Left ventricle myocardium inferior (tissue), 1 donor: ENCODE results near the gene DCST1. TPM values are rescaled to one million over a fixed set of nuclear protein-coding genes. Genes with fewer than 3 reads are reported as not detected.

Source experiments
- DNase-seq: peaks from one replicate; pipeline ENCODE4 v3.0.0-alpha.2; 2020
- H3K27ac ChIP-seq: fragments of 200-600 bp; replicated peaks from 2 replicates; pipeline ENCODE4 v1.8.0; 2021
- H3K27me3 ChIP-seq: fragments of 200-600 bp; 2 replicates; pipeline ENCODE4 v1.8.0; 2021; ENCODE audit warnings: low read depth
- H3K36me3 ChIP-seq: fragments of 200-600 bp; 2 replicates; pipeline ENCODE4 v1.8.0; 2021
- H3K4me1 ChIP-seq: fragments of 200-600 bp; 2 replicates; pipeline ENCODE4 v1.8.0; 2021
- H3K4me3 ChIP-seq: fragments of 200-600 bp; 2 replicates; pipeline ENCODE4 v1.8.0; 2021; ENCODE audit warnings: mild to moderate bottlenecking, moderate library complexity
- H3K9me3 ChIP-seq: fragments of 200-600 bp; replicated peaks from 2 replicates; pipeline ENCODE4 v1.8.0; 2021
- CTCF ChIP-seq: fragments of 200-600 bp; IDR thresholded peaks from 2 replicates; pipeline ENCODE4 v1.8.0; 2021; ENCODE audit warnings: antibody characterized with exemption, mild to moderate bottlenecking, borderline replicate concordance
- intact Hi-C: fragments of 100-400 bp; cut with micrococcal nuclease; formaldehyde crosslinking; loops from one replicate; pipeline ENCODE4 v1.11.0; 2022
- total RNA-seq: library from RNA; stranded (reverse); fragmentation: NEBNext Ultra II Directional; extraction: Animal tissue kit (Norgen Biotek cat#: 25700); gene quantifications from one replicate; pipeline ENCODE4 v1.2.1, GENCODE V29; 2021
- donor health status: DM: no; HTN: yes; CAD: no; lungs with severe emphysema.

The DCST1 gene
- total RNA-seq, 1 donor from 2014 or later = not detected

GRCh38 chr1:155005076-155006011, 28.3 kb upstream of the DCST1 start:
- intact Hi-C loops = no loop called here
- peak; percentile 81 for DNase-seq
- peak overlapping the region; percentile 95 for H3K4me3 ChIP-seq
- no peaks in the 10 kb centered on the region for H3K36me3 ChIP-seq
- H3K27me3 ChIP-seq = no peaks in the 10 kb centered on the region
- H3K4me1 ChIP-seq = peaks cover 87% of the 10 kb centered on the region
- no peak for TF ChIP-seq CTCF
- H3K27ac ChIP-seq = peak overlapping the region; percentile 95
- H3K9me3 ChIP-seq = no peaks in the 10 kb centered on the region

- Histone ChIP-seq H3K4me1 (peaks cover 91% of the 10 kb centered on the region), H3K27me3 (no peaks in the 10 kb centered on the region), H3K36me3 (no peaks in the 10 kb centered on the region), H3K4me3 (peak overlapping the region; percentile 45), H3K27ac (peak overlapping the region; percentile 95), H3K9me3 (no peaks in the 10 kb centered on the region)
- no peak for TF ChIP-seq CTCF
- no peak for DNase-seq
- intact Hi-C loops = no loop called here
Measured at GRCh38 chr1:155006601-155007101, 27.0 kb upstream of the DCST1 start.

- no peak for TF ChIP-seq CTCF
- peak; percentile 73 for DNase-seq
- peaks cover 96% of the 10 kb centered on the region for H3K4me1 ChIP-seq
- intact Hi-C loops = no loop called here
- H3K4me3 ChIP-seq = peak overlapping the region; percentile 45
- H3K36me3 ChIP-seq = no peaks in the 10 kb centered on the region
- H3K9me3 ChIP-seq = no peaks in the 10 kb centered on the region
- no peaks in the 10 kb centered on the region for H3K27me3 ChIP-seq
- H3K27ac ChIP-seq = peak overlapping the region; percentile 95
Measured at GRCh38 chr1:155007251-155007828, 26.3 kb upstream of the DCST1 start.

- DNase-seq = peak; percentile 49
- peak overlapping the region; percentile 95 for H3K27ac ChIP-seq
- intact Hi-C loops = no loop called here
Measured at GRCh38 chr1:155008015-155008941, 25.3 kb upstream of the DCST1 start.

More at GRCh38 chr1:155008015-155008941, 25.3 kb upstream of the DCST1 start:
- Histone ChIP-seq H3K4me1 (peaks cover 98% of the 10 kb centered on the region), H3K36me3 (no peaks in the 10 kb centered on the region), H3K4me3 (peak overlapping the region; percentile 45), H3K9me3 (no peaks in the 10 kb centered on the region), H3K27me3 (no peaks in the 10 kb centered on the region)
- no peak for TF ChIP-seq CTCF
